Erythroblast (primary cell): ENCODE data around the gene F11.

ENCODE experiments used
- GATA1 ChIP-seq: IDR thresholded peaks from 2 replicates; pipeline ENCODE4 v1.6.1; 2011; ENCODE audit warnings: low read depth, mild to moderate bottlenecking, control low read depth, low read length, moderate library complexity
- POLR2A ChIP-seq: IDR thresholded peaks from 2 replicates; pipeline ENCODE4 v1.6.1; 2011; ENCODE audit warnings: mild to moderate bottlenecking, low read length

GRCh38 chr4:186318481-186318880, 52.5 kb downstream of the F11 start:
- no peak for TF ChIP-seq POLR2A
- TF ChIP-seq GATA1, result no peak
